Endothelial cell of umbilical vein (primary cell): ENCODE data around the gene DLST. TPM values are rescaled to one million over a fixed set of nuclear protein-coding genes. Genes with fewer than 3 reads are reported as not detected.

Experiments
- BruUV-seq: library from RNA; stranded (reverse); fragments of 400-500 nt; replicated peaks from 2 replicates; lab custom pipeline; 2021; lab: Mats Ljungman, UMichigan
- CTCF ChIA-PET: fragments of 300-600, 350-600 bp; sonication (Branson Sonifier 250); formaldehyde crosslinking; loops from one replicate; lab custom pipeline; 2021; ENCODE audit warnings: antibody characterized with exemption, inconsistent platforms; lab: Charles Lee
- POLR2A ChIA-PET: fragments of 300-600, 350-600 bp; sonication (Branson Sonifier 250); formaldehyde crosslinking; loops from one replicate; lab custom pipeline; 2021; ENCODE audit warnings: antibody characterized with exemption, inconsistent platforms; lab: Charles Lee
- DNase-seq: peaks from one replicate; pipeline ENCODE4 v3.0.0-alpha.2; 2011; ENCODE audit warnings: low read depth, low spot score
- FAIRE-seq: peaks from 2 replicates; lab custom pipeline; 2011; peaks lifted over from hg19 to GRCh38; lab: Jason Lieb, UNC
- H2AFZ ChIP-seq: 2 replicates; pipeline ENCODE4 v1.6.0; 2012; ENCODE audit warnings: low read depth, low read length, control low read depth, inconsistent platforms
- H3K27ac ChIP-seq: 2 replicates; pipeline ENCODE4 v1.5.1; 2011; ENCODE audit warnings: low read depth, mild to moderate bottlenecking, control low read depth, low read length, moderate library complexity; ENCODE audit not compliant: insufficient read depth
- H3K27me3 ChIP-seq, 2 experiments: 2 replicates each; pipeline versions ENCODE4 v1.6.0 to v1.6.1; 2011; ENCODE audit warnings: low read length in 2 of 2, mixed read lengths in 1 of 2; ENCODE audit not compliant: control insufficient read depth in 2 of 2, insufficient read depth in 2 of 2
- H3K36me3 ChIP-seq, 2 experiments: 2 replicates in 1 of 2; 3 replicates in 1 of 2; pipeline ENCODE4 v1.5.1; 2011; ENCODE audit warnings: low read length in 2 of 2, mild to moderate bottlenecking in 1 of 2, moderate library complexity in 1 of 2; ENCODE audit not compliant: control insufficient read depth in 2 of 2, insufficient read depth in 2 of 2; ENCODE audit errors: extremely low read depth in 1 of 2
- H3K4me1 ChIP-seq: 3 replicates; pipeline ENCODE4 v1.5.1; 2011; ENCODE audit warnings: mild to moderate bottlenecking, low read length; ENCODE audit not compliant: control insufficient read depth, insufficient read depth; ENCODE audit errors: extremely low read depth
- H3K4me2 ChIP-seq: 2 replicates; pipeline ENCODE4 v1.6.1; 2011; ENCODE audit warnings: low read length, control low read depth, mixed read lengths; ENCODE audit not compliant: insufficient read depth
- H3K4me3 ChIP-seq, 3 experiments: fragments of 200-600 bp in 1 of 3; sonication (generic), shearing (Covaris generic) in 1 of 3; replicated peaks in 1 of 3; 2 replicates each; pipeline ENCODE4 v1.5.1; 2011 to 2016; ENCODE audit warnings: control low read depth in 3 of 3, low read length in 3 of 3, mild to moderate bottlenecking in 2 of 3, inconsistent platforms in 1 of 3, low read depth in 1 of 3, moderate library complexity in 1 of 3; ENCODE audit not compliant: insufficient read depth in 1 of 3
- H3K79me2 ChIP-seq: 2 replicates; pipeline ENCODE4 v1.6.0; 2012; ENCODE audit warnings: low read length, inconsistent platforms; ENCODE audit not compliant: control insufficient read depth, insufficient read depth
- H3K9ac ChIP-seq: replicated peaks from 2 replicates; pipeline ENCODE3; 2011; ENCODE audit warnings: low read length, control low read depth; ENCODE audit not compliant: insufficient read depth; ENCODE audit errors: extremely low read depth
- H3K9me1 ChIP-seq: replicated peaks from 3 replicates; pipeline ENCODE4 v1.6.0; 2011; ENCODE audit warnings: mild to moderate bottlenecking, low read length; ENCODE audit not compliant: control insufficient read depth, insufficient read depth; ENCODE audit errors: extremely low read depth
- H3K9me3 ChIP-seq: replicated peaks from 2 replicates; pipeline ENCODE4 v1.5.1; 2012; ENCODE audit warnings: low read length, inconsistent platforms; ENCODE audit not compliant: control insufficient read depth, insufficient read depth
- H4K20me1 ChIP-seq: replicated peaks from 2 replicates; pipeline ENCODE3; 2011; ENCODE audit warnings: mild to moderate bottlenecking, low read length; ENCODE audit not compliant: control insufficient read depth, insufficient read depth; ENCODE audit errors: extremely low read depth
- CTCF ChIP-seq, 2 donors: IDR thresholded peaks; 1 replicate in 1 of 2; 2 replicates in 1 of 2; pipeline ENCODE4 v1.5.1; 2011; ENCODE audit warnings: low read length in 2 of 2, mild to moderate bottlenecking in 2 of 2, moderate library complexity in 2 of 2, control low read depth in 1 of 2, inconsistent platforms in 1 of 2, low read depth in 1 of 2; ENCODE audit not compliant: insufficient read depth in 1 of 2; ENCODE audit errors: extremely low read depth in 1 of 2
- EZH2 ChIP-seq: IDR thresholded peaks from 2 replicates; pipeline ENCODE4 v1.6.1; 2012; ENCODE audit warnings: borderline replicate concordance, low read depth, mild to moderate bottlenecking, moderate library complexity, low read length, inconsistent platforms; ENCODE audit not compliant: severe bottlenecking
- FOS ChIP-seq: IDR thresholded peaks from 2 replicates; pipeline ENCODE4 v1.6.1; 2011; ENCODE audit warnings: mild to moderate bottlenecking, low read length, moderate library complexity, borderline replicate concordance; ENCODE audit not compliant: insufficient read depth
- JUN ChIP-seq: IDR thresholded peaks from 2 replicates; pipeline ENCODE4 v1.6.1; 2011; ENCODE audit warnings: borderline replicate concordance, low read depth; ENCODE audit not compliant: insufficient read length, insufficient read depth
- MAX ChIP-seq: IDR thresholded peaks from 2 replicates; pipeline ENCODE4 v1.6.1; 2011; ENCODE audit not compliant: insufficient read depth, insufficient read length
- POLR2A ChIP-seq: IDR thresholded peaks from 2 replicates; pipeline ENCODE4 v1.6.1; 2012; ENCODE audit warnings: low read depth, mild to moderate bottlenecking, control low read depth, low read length
- dilution Hi-C: fragments of 300-500 bp; cut with MboI; formaldehyde crosslinking; loops from one replicate; pipeline ENCODE4 v1.15.0; 2019; ENCODE audit warnings: low sequenced_read_pairs; ENCODE audit not compliant: extremely low pct_ligation_motif_present
- intact Hi-C: fragments of 100-400 bp; cut with micrococcal nuclease; formaldehyde crosslinking; loops from one replicate; pipeline ENCODE4 v1.10.0; 2022
- polyA plus RNA-seq, 4 experiments: library from polyadenylated mRNA; depleted of rRNA in 3 of 4; stranded (reverse) in 3 of 4; unstranded in 1 of 4; fragments of >200 nt; gene quantifications; 2 replicates each; pipeline versions ENCODE4 v1.2.1 to v1.2.3, GENCODE V29; 2011 to 2012; ENCODE audit warnings: missing spikeins in 1 of 4
- total RNA-seq: library from RNA; stranded (reverse); gene quantifications from 2 replicates; pipeline ENCODE4 v1.2.3, GENCODE V29; 2021

DLST gene
- total and polyA plus RNA-seq, 2 donors (not counting 3 experiments of a cell fraction or from before 2014, with no cell fraction given): 98.4 to 110 TPM

- no peak for DNase-seq
- no peak overlapping the region for H3K4me3 ChIP-seq
- dilution Hi-C loops: no loop called here
- intact Hi-C loops: loop anchor here (5.0 kb wide), 1 partner anchor 300 kb away; no protein-coding TSS in a partner anchor
- H3K9me3 ChIP-seq: no peaks in the 10 kb centered on the region
- no peak overlapping the region for H3K9ac ChIP-seq
- H3K27me3 ChIP-seq: no peaks in the 10 kb centered on the region
- FAIRE-seq: peak; percentile 28
- H3K27ac ChIP-seq: no peak overlapping the region
- peaks cover 0 to 9% of the 10 kb centered on the region in 2 experiments for H3K36me3 ChIP-seq
- CTCF ChIA-PET: interaction anchor here (0.7 to 7.0 kb wide), 9 partner anchors 10 to 182 kb away, joined by 3 to 468 read pairs (median 4); no protein-coding TSS in a partner anchor
- H3K4me1 ChIP-seq: peaks cover 5% of the 10 kb centered on the region
- POLR2A ChIA-PET: no interaction called here
- H4K20me1 ChIP-seq: no peaks in the 10 kb centered on the region
- no peak overlapping the region for H2AFZ ChIP-seq
- H3K9me1 ChIP-seq: no peaks in the 10 kb centered on the region
- H3K4me2 ChIP-seq: no peak overlapping the region
- H3K79me2 ChIP-seq: no peaks in the 10 kb centered on the region
- TF ChIP-seq POLR2A (no peak), FOS (no peak), MAX (no peak), CTCF (IDR thresholded peaks at IDR 0.05; ENCODE audit: extremely low read depth in 1 of 2, insufficient read depth in 1 of 2, low read depth in 1 of 2, low read length in 2 of 2) (no peak), JUN (no peak), EZH2 (no peak)
- BruUV-seq: no TSS peak
These were observed 26.0 kb downstream of the DLST start for GRCh38 chr14:74907744-74908143.
